Heart left ventricle (tissue), 13 donors: ENCODE results near the gene DFFB.

Experiments used
- POLR2A ChIP-seq, 2 donors: fragments of 450-650 bp; IDR thresholded peaks; one replicate each; pipeline ENCODE4 v1.6.1; 2017; ENCODE audit warnings: antibody characterized with exemption in 2 of 2, mild to moderate bottlenecking in 2 of 2, moderate library complexity in 2 of 2
- TF ChIP-seq, protein P1 (sequence below), 12 donors: fragments of 200-600 bp; sonication (generic) in 4 of 12; IDR thresholded peaks; one replicate each; pipeline versions ENCODE4 v1.5.0 to v1.8.0; 2018 to 2022; ENCODE audit warnings: antibody characterized with exemption in 12 of 12, mild to moderate bottlenecking in 5 of 12
- donor health status: ischemic (EF 13 %, LVEDD 7.1; RV severe dilation, severe dysfunction).
- donor health status: DM: no; HTN: yes; CAD: no.
- donor health status: DM: no; HTN: no; CAD: no.
- donor health status: ischemic (EF 25% LVEDD 6.9; RV normal size, moderate dysfunction).
- donor health status: ischemic (EF 25% LVEDD 5.7; RV mildly dilated, moderate dysfunction).
- donor health status: ischemic (EF 35%, LVEDD 5.7; RV mildly dilated, moderate dysfunction).
- donor health status: nonischemic (EF 11% LVEDD 7.7; RV severe dilation, severe dysfunction).
- donor health status: DM: yes; HTN: yes; CAD: no.
- donor health status: PGD.
- donor health status: ischemic (EF 29% LVEDD 5.4; RV normal size, mild dysfunction).
- donor health status: nonischemic (EF 23%, LVEDD 6.1; RV moderate dilation, normal function).

DNA sequence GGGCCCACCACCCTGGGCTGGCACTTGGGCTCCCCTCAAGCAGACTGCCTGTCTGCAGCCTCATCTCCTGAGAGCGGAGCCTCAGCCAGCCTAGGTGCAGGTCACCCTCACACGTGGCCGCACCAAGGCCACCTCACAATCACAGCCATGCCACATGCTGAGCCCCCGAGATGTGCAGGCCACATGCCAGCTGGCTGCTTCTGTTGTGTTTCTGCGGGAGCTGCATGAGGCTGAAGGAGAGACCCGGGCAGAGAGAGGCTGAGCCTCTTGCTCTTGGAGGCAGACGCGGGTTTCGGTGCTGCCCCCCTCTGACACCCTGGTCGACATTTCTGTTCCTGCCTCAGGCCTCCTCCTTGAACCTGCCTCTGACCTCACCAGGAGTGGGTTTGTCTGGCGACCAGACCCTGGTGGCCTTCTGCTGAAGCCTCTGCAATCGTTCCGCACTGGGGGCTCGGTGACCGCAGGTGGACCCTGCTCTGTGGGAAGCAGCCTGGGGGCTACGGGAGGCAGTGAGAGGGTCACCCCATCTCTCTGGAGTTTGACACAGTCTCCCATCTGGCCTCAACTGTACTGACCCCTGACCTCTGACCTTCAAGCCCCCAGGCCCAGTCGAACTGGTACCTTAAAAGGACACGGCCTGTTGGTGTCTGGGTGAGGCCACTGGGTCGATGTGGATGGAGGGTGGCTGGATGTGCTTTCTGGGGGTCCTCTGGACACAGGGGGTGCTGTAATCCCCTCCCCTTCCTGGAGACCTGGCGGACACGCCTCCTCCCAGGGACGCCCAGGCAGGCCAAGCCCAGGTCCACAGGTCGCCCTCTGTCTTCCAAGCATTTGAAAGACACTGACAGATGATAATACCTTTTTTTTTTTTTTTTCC lies 55.8 kb downstream of the DFFB start:
- TF ChIP-seq, protein P1, sequence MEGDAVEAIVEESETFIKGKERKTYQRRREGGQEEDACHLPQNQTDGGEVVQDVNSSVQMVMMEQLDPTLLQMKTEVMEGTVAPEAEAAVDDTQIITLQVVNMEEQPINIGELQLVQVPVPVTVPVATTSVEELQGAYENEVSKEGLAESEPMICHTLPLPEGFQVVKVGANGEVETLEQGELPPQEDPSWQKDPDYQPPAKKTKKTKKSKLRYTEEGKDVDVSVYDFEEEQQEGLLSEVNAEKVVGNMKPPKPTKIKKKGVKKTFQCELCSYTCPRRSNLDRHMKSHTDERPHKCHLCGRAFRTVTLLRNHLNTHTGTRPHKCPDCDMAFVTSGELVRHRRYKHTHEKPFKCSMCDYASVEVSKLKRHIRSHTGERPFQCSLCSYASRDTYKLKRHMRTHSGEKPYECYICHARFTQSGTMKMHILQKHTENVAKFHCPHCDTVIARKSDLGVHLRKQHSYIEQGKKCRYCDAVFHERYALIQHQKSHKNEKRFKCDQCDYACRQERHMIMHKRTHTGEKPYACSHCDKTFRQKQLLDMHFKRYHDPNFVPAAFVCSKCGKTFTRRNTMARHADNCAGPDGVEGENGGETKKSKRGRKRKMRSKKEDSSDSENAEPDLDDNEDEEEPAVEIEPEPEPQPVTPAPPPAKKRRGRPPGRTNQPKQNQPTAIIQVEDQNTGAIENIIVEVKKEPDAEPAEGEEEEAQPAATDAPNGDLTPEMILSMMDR (IDR thresholded peaks at IDR 0.05) = no peak
- no peak for TF ChIP-seq POLR2A (IDR thresholded peaks at IDR 0.05)
